ENCODE results near the gene ARHGAP9. TPM values are rescaled to one million over a fixed set of nuclear protein-coding genes. Genes with fewer than 3 reads are reported as not detected.
A peak's percentile ranks its signal among the peaks of the same experiment; 100 is the strongest.

The ARHGAP9 gene
- total and polyA plus RNA-seq, 2 experiments from 2014 or later = 0.11 to 0.61 TPM

DNA sequence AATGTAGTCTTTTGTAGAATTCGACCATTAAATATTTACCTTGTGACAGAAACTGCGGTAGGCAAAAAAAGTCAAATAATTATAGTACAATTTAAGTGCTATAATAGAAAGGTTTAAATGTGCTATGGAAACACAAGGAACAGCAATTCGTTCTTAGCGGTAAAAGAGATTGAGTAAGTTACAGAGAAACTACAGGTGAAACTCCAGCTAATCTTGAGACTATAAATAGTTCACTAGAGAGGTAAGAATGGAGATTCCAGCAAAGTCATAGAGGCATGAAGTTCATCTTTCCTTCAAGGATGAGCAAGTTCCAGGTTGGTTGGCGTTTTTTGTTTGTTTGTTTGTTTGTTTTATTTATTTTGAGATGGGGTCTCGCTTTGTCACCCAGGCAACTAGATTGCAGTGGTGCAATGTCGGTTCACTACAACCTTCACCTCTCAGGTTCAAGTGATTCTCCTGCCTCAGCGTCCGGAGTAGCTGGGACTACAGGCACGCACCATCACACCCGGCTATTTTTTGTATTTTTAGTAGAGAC, 47.9 kb downstream of the ARHGAP9 start:
- Histone ChIP-seq H4K20me1 (ENCODE audit: insufficient read depth) (no peaks in the 10 kb centered on the region), H3K9ac (peak overlapping the region; percentile 92), H3K27me3 (replicated peaks; ENCODE audit: insufficient read depth) (no peaks in the 10 kb centered on the region), H3K4me1 (ENCODE audit: insufficient read depth) (peaks cover 8% of the 10 kb centered on the region; the same call in 1 of the 2 replicates), H3F3A (ENCODE audit: insufficient read depth) (peaks cover 11% of the 10 kb centered on the region), H3K27ac (peak overlapping the region; percentile 81), H3K9me2 (ENCODE audit: insufficient read depth) (no peaks in the 10 kb centered on the region), H3K9me3 (ENCODE audit: low read depth) (no peaks in the 10 kb centered on the region), H3K4me3 (peak overlapping the region; percentile 88), H3K36me3 (ENCODE audit: low read depth) (no peaks in the 10 kb centered on the region), H3K79me2 (ENCODE audit: insufficient read depth) (peaks cover 35% of the 10 kb centered on the region), H2AFZ (peak overlapping the region; percentile 94), H3K4me2 (ENCODE audit: unreplicated experiment) (peak overlapping the region; percentile 97)
- no peak for TF ChIP-seq EZH2phosphoT487 (IDR thresholded peaks at IDR 0.05; ENCODE audit: insufficient read depth, low read depth)
- no peak for TF ChIP-seq EZH2 (IDR thresholded peaks at IDR 0.05; ENCODE audit: insufficient read depth, poor library complexity, severe bottlenecking)
- WGBS, 2 experiments (ENCODE audit: low coverage in 1 of 2, low lambda C conversion rate in 2 of 2, missing lambda C conversion rate in 2 of 2) = 91 to 94% methylated on average over 11 of the region's 11 CpGs
- no peak for DNase-seq
- in situ Hi-C loops (cut with MboI) = no loop called here

DNA sequence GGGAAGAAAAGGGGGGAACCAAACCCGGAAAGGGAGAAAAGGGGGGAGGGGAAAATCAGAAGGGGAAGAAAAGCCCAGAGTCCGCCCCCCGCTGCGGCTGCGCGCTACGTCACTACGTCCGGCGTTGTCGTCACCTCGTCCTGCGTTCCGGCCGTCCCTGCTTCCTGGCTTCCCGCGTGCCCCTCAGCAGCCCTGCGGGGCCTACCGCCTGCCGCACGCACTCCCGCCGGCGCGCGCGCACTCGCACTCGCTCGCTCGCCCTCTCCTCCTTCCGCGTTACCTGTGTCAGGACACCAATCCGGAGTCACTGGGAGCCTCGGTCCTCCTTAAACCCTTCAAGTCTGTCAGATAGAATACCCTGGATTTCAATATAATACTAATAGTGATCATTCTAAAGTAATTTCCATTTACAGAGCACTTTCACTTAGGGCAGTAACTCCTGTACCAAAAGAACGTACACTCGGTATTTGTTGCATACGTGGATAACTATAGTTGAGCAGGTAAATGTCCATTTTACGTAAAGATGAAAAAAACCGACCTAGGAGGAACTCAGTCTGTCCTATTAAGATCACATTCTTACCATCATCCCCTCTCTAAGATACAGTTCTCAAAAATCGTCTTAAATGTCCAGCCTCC, 48.6 kb downstream of the ARHGAP9 start, which contains the start of gene R3HDM2:
Gene R3HDM2, minus strand, starts transcription at position 113 of the 636 bp plus-strand sequence. CDS start 120,615 bp downstream, outside the sequence.
- peak within 1 kb of the TSS; percentile 81 for H3K27ac ChIP-seq
- WGBS, 2 experiments (ENCODE audit: low coverage in 1 of 2, low lambda C conversion rate in 2 of 2, missing lambda C conversion rate in 2 of 2) = 7% methylated on average over 27 to 30 of the region's 41 CpGs
- H3F3A ChIP-seq (ENCODE audit: insufficient read depth) = peaks cover 11% of the 10 kb centered on the region
- no peaks in the 10 kb centered on the region for H3K36me3 ChIP-seq (ENCODE audit: low read depth)
- H3K9me2 ChIP-seq (ENCODE audit: insufficient read depth) = no peaks in the 10 kb centered on the region
- H3K4me1 ChIP-seq (ENCODE audit: insufficient read depth) = peaks cover 8% of the 10 kb centered on the region; the same call in 1 of the 2 replicates
- in situ Hi-C loops (cut with MboI) = no loop called here
- peaks cover 42% of the 10 kb centered on the region for H3K79me2 ChIP-seq (ENCODE audit: insufficient read depth)
- H2AFZ ChIP-seq = peak within 1 kb of the TSS; percentile 94
- DNase-seq = peak; percentile 97
- peak within 1 kb of the TSS; percentile 92 for H3K9ac ChIP-seq
- TF ChIP-seq EZH2phosphoT487 (IDR thresholded peaks at IDR 0.05; ENCODE audit: insufficient read depth, low read depth) (no peak), EZH2 (IDR thresholded peaks at IDR 0.05; ENCODE audit: insufficient read depth, poor library complexity, severe bottlenecking) (no peak)
- H3K4me2 ChIP-seq (ENCODE audit: unreplicated experiment) = peak within 1 kb of the TSS; percentile 99
- H4K20me1 ChIP-seq (ENCODE audit: insufficient read depth) = no peaks in the 10 kb centered on the region
- H3K27me3 ChIP-seq (replicated peaks; ENCODE audit: insufficient read depth) = no peaks in the 10 kb centered on the region
- H3K9me3 ChIP-seq (ENCODE audit: low read depth) = no peaks in the 10 kb centered on the region
- H3K4me3 ChIP-seq = peak within 1 kb of the TSS; percentile 88

DNA sequence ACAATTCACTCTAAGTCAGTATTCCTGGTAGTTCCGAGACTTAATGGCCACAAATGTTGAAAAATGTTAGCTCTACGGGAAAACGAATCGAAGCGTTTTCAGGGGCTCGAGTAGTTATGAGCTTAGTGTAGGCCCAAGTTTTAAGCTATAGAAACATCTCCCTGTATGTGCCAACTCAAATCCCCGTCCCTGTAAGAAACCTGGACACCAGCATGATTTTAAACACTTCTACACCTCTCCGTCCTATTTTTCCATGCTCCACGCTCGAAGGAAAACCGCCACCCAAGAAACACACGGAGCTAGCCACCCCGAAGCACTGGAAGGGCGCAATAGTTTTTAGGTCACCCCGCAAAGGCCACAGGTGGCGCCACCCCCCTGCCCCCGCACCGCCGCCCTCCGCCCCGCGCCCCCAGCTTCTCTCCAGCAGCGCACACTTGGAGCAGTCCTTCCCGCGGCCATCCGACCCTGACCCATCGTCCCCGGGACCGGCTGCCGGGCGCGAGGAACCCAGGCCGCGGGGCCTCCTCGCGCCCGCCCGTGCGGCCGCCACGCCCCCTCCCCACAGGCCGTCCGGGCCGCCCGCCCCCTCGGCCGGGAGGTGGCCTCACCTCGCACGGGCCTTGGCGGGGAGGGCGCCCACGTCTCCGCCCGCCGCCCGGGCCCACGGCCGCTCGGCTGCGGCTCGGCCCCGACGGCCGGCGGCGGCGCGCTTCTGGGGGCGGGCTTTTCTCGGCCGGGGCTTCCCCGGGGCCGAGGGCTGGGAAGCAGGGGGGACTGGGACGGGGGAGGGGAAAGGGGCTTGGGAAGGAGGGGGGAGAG, 49.3 kb downstream of the ARHGAP9 start:
- in situ Hi-C loops (cut with MboI) = no loop called here

DNA sequence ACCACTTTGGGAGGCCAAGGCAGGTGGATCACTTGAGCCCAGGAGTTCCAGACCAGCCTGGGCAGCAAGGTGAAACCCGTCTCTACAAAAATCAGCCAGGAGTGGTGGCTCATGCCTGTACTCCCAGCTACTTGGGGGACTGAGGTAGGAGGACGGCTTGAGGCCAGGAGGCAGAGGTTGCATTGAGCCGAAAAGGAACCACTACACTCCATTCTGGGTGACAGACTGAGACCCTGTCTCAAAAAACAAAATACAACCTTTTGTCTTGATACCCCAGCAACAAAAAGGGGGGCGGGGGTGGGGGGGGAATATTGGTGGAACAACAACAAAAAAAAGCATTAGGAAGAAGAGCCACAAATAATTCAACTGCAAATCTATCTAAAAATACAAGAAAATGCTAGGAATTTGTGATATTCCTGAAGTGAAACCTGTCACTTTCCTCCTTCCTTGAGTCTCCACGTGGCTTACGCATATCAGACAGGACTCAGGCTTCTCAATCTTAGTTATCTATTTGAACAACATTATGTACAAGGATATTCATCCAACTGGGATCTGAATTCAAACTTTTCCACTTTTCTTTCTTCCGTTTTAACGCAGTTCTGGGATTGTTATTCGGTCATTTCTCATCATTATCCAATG, 50.1 kb downstream of the ARHGAP9 start:
- Histone ChIP-seq H3K9ac (peak overlapping the region; percentile 92), H3K9me2 (ENCODE audit: insufficient read depth) (no peaks in the 10 kb centered on the region), H4K20me1 (ENCODE audit: insufficient read depth) (no peaks in the 10 kb centered on the region), H2AFZ (peak overlapping the region; percentile 89), H3K36me3 (ENCODE audit: low read depth) (no peaks in the 10 kb centered on the region), H3K27ac (peak overlapping the region; percentile 81), H3K4me3 (peak overlapping the region; percentile 88), H3F3A (ENCODE audit: insufficient read depth) (peaks cover 11% of the 10 kb centered on the region), H3K4me2 (ENCODE audit: unreplicated experiment) (peak overlapping the region; percentile 99), H3K27me3 (replicated peaks; ENCODE audit: insufficient read depth) (no peaks in the 10 kb centered on the region), H3K9me3 (ENCODE audit: low read depth) (no peaks in the 10 kb centered on the region), H3K79me2 (ENCODE audit: insufficient read depth) (peaks cover 56% of the 10 kb centered on the region), H3K4me1 (ENCODE audit: insufficient read depth) (peaks cover 8% of the 10 kb centered on the region; the same call in 1 of the 2 replicates)
- 33 to 35% methylated on average over 9 of the region's 9 CpGs for WGBS, 2 experiments (ENCODE audit: low coverage in 1 of 2, low lambda C conversion rate in 2 of 2, missing lambda C conversion rate in 2 of 2)
- in situ Hi-C loops (cut with MboI) = no loop called here
- peak; percentile 41 for DNase-seq
- TF ChIP-seq EZH2phosphoT487 (IDR thresholded peaks at IDR 0.05; ENCODE audit: insufficient read depth, low read depth) = no peak
- TF ChIP-seq EZH2 (IDR thresholded peaks at IDR 0.05; ENCODE audit: insufficient read depth, poor library complexity, severe bottlenecking) = no peak

More for the DNA sequence above, 49.3 kb downstream of the ARHGAP9 start:
- peak overlapping the region; percentile 99 for H3K4me2 ChIP-seq (ENCODE audit: unreplicated experiment)
- peaks cover 11% of the 10 kb centered on the region for H3F3A ChIP-seq (ENCODE audit: insufficient read depth)
- H3K79me2 ChIP-seq (ENCODE audit: insufficient read depth) = peaks cover 49% of the 10 kb centered on the region
- no peaks in the 10 kb centered on the region for H3K27me3 ChIP-seq (replicated peaks; ENCODE audit: insufficient read depth)
- no peaks in the 10 kb centered on the region for H3K36me3 ChIP-seq (ENCODE audit: low read depth)
- peak overlapping the region; percentile 81 for H3K27ac ChIP-seq
- H3K9ac ChIP-seq = peak overlapping the region; percentile 92
- WGBS, 2 experiments (ENCODE audit: low coverage in 1 of 2, low lambda C conversion rate in 2 of 2, missing lambda C conversion rate in 2 of 2) = 1 to 2% methylated on average over 34 to 66 of the region's 74 CpGs
- peak overlapping the region; percentile 88 for H3K4me3 ChIP-seq
- H3K9me2 ChIP-seq (ENCODE audit: insufficient read depth) = no peaks in the 10 kb centered on the region
- H2AFZ ChIP-seq = peak overlapping the region; percentile 89
- no peaks in the 10 kb centered on the region for H3K9me3 ChIP-seq (ENCODE audit: low read depth)
- H4K20me1 ChIP-seq (ENCODE audit: insufficient read depth) = no peaks in the 10 kb centered on the region
- TF ChIP-seq EZH2 (IDR thresholded peaks at IDR 0.05; ENCODE audit: insufficient read depth, poor library complexity, severe bottlenecking) (no peak), EZH2phosphoT487 (IDR thresholded peaks at IDR 0.05; ENCODE audit: insufficient read depth, low read depth) (no peak)
- DNase-seq = peak; percentile 76
- peaks cover 8% of the 10 kb centered on the region; the same call in 1 of the 2 replicates for H3K4me1 ChIP-seq (ENCODE audit: insufficient read depth)

Measured in GM23248 (cell line).